Measurements from ENCODE around the gene MAMLD1. TPM values are rescaled to one million over a fixed set of nuclear protein-coding genes. Genes with fewer than 3 reads are reported as not detected.

MAMLD1 gene, protein sequence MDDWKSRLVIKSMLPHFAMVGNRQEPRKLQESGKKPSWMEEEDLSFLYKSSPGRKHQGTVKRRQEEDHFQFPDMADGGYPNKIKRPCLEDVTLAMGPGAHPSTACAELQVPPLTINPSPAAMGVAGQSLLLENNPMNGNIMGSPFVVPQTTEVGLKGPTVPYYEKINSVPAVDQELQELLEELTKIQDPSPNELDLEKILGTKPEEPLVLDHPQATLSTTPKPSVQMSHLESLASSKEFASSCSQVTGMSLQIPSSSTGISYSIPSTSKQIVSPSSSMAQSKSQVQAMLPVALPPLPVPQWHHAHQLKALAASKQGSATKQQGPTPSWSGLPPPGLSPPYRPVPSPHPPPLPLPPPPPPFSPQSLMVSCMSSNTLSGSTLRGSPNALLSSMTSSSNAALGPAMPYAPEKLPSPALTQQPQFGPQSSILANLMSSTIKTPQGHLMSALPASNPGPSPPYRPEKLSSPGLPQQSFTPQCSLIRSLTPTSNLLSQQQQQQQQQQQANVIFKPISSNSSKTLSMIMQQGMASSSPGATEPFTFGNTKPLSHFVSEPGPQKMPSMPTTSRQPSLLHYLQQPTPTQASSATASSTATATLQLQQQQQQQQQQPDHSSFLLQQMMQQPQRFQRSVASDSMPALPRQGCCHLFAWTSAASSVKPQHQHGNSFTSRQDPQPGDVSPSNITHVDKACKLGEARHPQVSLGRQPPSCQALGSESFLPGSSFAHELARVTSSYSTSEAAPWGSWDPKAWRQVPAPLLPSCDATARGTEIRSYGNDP
- total RNA-seq: 6.0 and 8.9 TPM in 2 replicates

DNA sequence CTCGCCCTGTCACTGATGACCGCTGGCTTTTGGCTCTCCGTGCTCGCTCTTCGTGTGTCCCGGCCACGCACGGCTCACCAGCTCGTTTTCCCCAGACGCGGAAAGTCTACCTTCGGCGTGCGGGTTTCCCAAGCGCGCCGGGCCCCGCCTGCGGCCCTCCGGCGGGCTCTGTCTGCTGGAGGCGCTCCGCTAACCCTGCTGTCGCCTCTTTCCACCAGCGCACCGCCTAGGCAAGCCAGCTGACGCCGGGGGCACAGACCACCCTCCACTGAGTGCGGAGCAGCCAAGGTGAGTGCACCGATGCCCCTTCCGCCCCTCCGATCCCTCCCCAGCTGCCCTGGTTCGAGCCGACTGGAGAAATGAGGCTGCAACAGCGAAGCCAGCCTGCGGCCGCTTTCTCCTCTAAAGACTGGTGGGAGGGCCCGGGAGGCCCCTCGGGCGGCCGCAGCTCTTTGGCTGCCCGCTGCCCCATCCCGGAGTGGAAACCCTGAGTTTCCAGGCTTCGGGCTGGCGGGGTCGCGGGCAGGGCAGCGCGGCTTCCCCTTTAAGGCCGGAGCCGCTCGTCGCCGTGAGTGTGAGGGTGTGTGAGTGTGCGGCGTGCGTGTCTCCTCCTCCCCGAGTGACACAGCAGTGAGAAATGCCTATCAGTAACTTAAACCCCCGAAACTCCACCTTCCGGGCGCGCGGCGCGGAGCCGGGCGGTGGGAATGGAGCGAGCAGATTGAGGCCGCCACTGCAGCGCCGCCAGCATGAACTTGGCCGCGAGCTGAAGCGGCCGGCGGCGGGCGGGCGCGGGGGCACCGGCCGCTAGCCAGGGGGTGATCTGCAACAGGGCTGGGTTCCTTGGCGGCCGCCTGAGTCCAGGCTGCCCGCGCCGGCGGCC, at the start of gene MAMLD1:
Gene MAMLD1 (plus strand): TSS at position 719 of the 883 bp plus-strand sequence. CDS start 82,200 bp downstream, outside the sequence.

Other genes with a start within 250 kb of the MAMLD1 start
- 12.3 and 12.8 TPM in 2 replicates for gene MTM1, start 205.3 kb downstream of the MAMLD1 start, total RNA-seq

All from articular chondrocyte of knee joint (primary cell).